Adrenal gland (tissue), 12 donors: ENCODE data around the gene NUDT2. TPM values are rescaled to one million over a fixed set of nuclear protein-coding genes. Genes with fewer than 3 reads are reported as not detected.
A peak's percentile ranks its signal among the peaks of the same experiment; 100 is the strongest.

Experiments used
- DNase-seq, 7 donors: peaks; one replicate each; pipeline ENCODE4 v3.0.0-alpha.2; 2019 to 2020
- H3K27ac ChIP-seq, 5 donors: fragments of 200-600 bp; sonication (generic) in 4 of 5; 1 replicate in 3 of 5; 2 replicates in 2 of 5; pipeline versions ENCODE4 v1.5.1 to v1.8.0; 2016 to 2020; ENCODE audit warnings: mild to moderate bottlenecking in 1 of 5
- H3K27me3 ChIP-seq: fragments of 200-600 bp; 2 replicates; pipeline ENCODE4 v1.8.0; 2021
- H3K36me3 ChIP-seq, 2 donors: fragments of 200-600 bp; replicated peaks in 1 of 2; 1 replicate in 1 of 2; 2 replicates in 1 of 2; pipeline versions ENCODE4 v1.5.1 to v1.8.0; 2018 to 2022
- H3K4me1 ChIP-seq, 2 donors: fragments of 200-600 bp; replicated peaks in 1 of 2; 1 replicate in 1 of 2; 2 replicates in 1 of 2; pipeline versions ENCODE4 v1.5.1 to v1.8.0; 2018 to 2021
- H3K4me3 ChIP-seq, 4 donors: fragments of 200-600 bp; sonication (generic) in 3 of 4; one replicate each; pipeline ENCODE4 v1.5.1; 2016 to 2018
- H3K9me3 ChIP-seq, 3 donors: fragments of 200-600 bp; sonication (generic) in 1 of 3; replicated peaks in 1 of 3; 1 replicate in 2 of 3; 2 replicates in 1 of 3; pipeline versions ENCODE4 v1.5.1 to v1.8.0; 2016 to 2021
- CTCF ChIP-seq, 6 experiments: fragments of 450-650 bp in 4 of 6; fragments of 200-600 bp in 2 of 6; sonication (generic) in 1 of 6; IDR thresholded peaks; 1 replicate in 5 of 6; 2 replicates in 1 of 6; pipeline versions ENCODE4 v1.5.1 to v1.8.0; 2016 to 2021; ENCODE audit warnings: antibody characterized with exemption in 6 of 6, mild to moderate bottlenecking in 2 of 6, moderate library complexity in 1 of 6
- POLR2A ChIP-seq, 2 donors: fragments of 450-650 bp; IDR thresholded peaks; one replicate each; pipeline ENCODE4 v1.6.1; 2017; ENCODE audit warnings: antibody characterized with exemption in 2 of 2, mild to moderate bottlenecking in 2 of 2, moderate library complexity in 1 of 2
- WGBS, 4 donors: extraction: QIAGEN DNeasy Blood & Tissue Kit in 2 of 4; methylation state at CpG; one replicate each; pipeline versions ENCODE4 v1.1.5 to v1.1.7; 2013 to 2017; 5-methylcytosine and 5-hydroxymethylcytosine counted together
- intact Hi-C, 2 donors: fragments of 100-400 bp; cut with DNase I; formaldehyde crosslinking; loops; one replicate each; pipeline versions ENCODE4 v1.14.1 to v1.15.0; 2022 to 2023
- polyA plus RNA-seq, 3 donors: library from polyadenylated mRNA; stranded (reverse); fragments of 200-250 nt in 2 of 3; fragments of 350-450 nt in 1 of 3; fragmentation: Illumina TruSeq in 1 of 3; extraction: RNeasy Lipid Tissue Mini Kit (QIAGEN cat#74804) in 1 of 3; gene quantifications; one replicate each; pipeline ENCODE4 v1.2.3, GENCODE V29; 2013 to 2014
- total RNA-seq, 9 donors: library from RNA; depleted of rRNA in 4 of 9; stranded (reverse); fragments of >200 nt in 4 of 9; fragments of 120-200 nt in 1 of 9; fragmentation: NEBNext Ultra II Directional in 1 of 9; extraction: Animal tissue kit (Norgen Biotek cat#: 25700) in 1 of 9; gene quantifications; one replicate each; pipeline versions ENCODE4 v1.1.0 to v1.2.4, GENCODE V29; 2013 to 2023
- donor health status: healthy with polysubstance abuse.
- donor health status: Bipolar disorder and iron deficiency.
- donor health status: DM: yes; HTN: yes; CAD: no.
- donor health status: DM: no; HTN: no; CAD: no.
- donor health status: DM: no; HTN: no; CAD: no.
- donor health status: DM: yes; HTN: yes; CAD: no.

NUDT2 gene
- total and polyA plus RNA-seq, 12 donors = 11.3 to 55.0 (median 33.4) TPM

DNA sequence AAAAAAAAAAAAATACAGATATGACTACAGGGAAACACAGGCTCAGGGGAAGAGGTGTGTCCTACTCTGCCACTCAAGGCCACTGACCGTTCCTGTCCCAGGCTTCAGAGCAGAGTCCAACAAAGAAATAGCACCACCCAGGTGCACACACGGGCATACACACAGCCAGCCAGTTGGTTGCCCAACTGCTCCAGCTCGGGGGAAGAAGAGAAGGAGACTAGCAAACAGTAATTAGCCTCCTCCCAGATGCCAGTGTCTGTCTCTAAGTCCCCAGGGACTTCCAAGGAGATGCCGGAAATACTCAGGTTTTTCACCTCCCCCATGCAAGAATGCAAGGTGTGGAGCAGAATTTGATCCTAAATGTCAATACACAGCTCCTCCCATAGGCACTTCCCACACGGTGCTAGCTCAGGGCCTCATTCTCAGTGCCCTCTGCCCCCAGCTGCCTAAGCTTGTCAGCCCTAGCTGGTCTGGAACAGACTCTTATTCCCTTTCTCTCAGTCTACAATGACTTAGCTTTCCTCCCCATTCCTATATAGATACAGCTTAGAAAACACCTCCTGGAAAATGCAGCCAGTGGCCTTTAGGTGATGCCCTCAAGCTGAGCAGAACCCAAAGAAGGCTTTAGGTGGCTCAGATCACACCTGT lies 45.7 kb downstream of the NUDT2 start:
- Histone ChIP-seq H3K4me3 (no peak overlapping the region), H3K27ac (peak overlapping the region in 1 of 5 donors; percentile 11), H3K27me3 (no peaks in the 10 kb centered on the region), H3K4me1 (peaks cover 5 to 19% of the 10 kb centered on the region in 2 donors), H3K9me3 (no peaks in the 10 kb centered on the region), H3K36me3 (peaks cover 0 to 18% of the 10 kb centered on the region in 2 donors)
- TF ChIP-seq POLR2A (IDR thresholded peaks at IDR 0.05) (peak in 1 of 2 donors; percentile 33), CTCF (IDR thresholded peaks at IDR 0.05) (no peak)
- peak in 4 of 7 donors; percentile 46 to 73 (median 66) for DNase-seq
- 21 to 46% (median 42%) methylated on average over 4 to 5 of the region's 5 CpGs for WGBS, 4 donors
- intact Hi-C loops = loop anchor here in 1 of 2 donors (5.0 kb wide), 1 partner anchor 38 kb away; no protein-coding TSS in a partner anchor

GRCh38 chr9:34375901-34376595 lies 46.7 kb downstream of the NUDT2 start:
- intact Hi-C loops = loop anchor here in 1 of 2 donors (5.0 kb wide), 1 partner anchor 39 kb away; no protein-coding TSS in a partner anchor
- Histone ChIP-seq H3K27ac (peak overlapping the region in 3 of 5 donors; percentile 42 to 80 (median 67)), H3K4me1 (peaks cover 10 to 29% of the 10 kb centered on the region in 2 donors), H3K36me3 (peaks cover 0 to 11% of the 10 kb centered on the region in 2 donors), H3K4me3 (peak overlapping the region in 2 of 4 donors; percentile 46 to 59), H3K9me3 (no peaks in the 10 kb centered on the region), H3K27me3 (no peaks in the 10 kb centered on the region)
- peak; percentile 59 to 76 (median 63) for DNase-seq
- TF ChIP-seq CTCF (IDR thresholded peaks at IDR 0.05) = peak in 4 of 6 experiments; percentile 9 to 26 (median 13)
- TF ChIP-seq POLR2A (IDR thresholded peaks at IDR 0.05) = no peak
- WGBS, 4 donors = 12 to 100% (median 19%) methylated on average over 1 to 22 of the region's 22 CpGs

DNA sequence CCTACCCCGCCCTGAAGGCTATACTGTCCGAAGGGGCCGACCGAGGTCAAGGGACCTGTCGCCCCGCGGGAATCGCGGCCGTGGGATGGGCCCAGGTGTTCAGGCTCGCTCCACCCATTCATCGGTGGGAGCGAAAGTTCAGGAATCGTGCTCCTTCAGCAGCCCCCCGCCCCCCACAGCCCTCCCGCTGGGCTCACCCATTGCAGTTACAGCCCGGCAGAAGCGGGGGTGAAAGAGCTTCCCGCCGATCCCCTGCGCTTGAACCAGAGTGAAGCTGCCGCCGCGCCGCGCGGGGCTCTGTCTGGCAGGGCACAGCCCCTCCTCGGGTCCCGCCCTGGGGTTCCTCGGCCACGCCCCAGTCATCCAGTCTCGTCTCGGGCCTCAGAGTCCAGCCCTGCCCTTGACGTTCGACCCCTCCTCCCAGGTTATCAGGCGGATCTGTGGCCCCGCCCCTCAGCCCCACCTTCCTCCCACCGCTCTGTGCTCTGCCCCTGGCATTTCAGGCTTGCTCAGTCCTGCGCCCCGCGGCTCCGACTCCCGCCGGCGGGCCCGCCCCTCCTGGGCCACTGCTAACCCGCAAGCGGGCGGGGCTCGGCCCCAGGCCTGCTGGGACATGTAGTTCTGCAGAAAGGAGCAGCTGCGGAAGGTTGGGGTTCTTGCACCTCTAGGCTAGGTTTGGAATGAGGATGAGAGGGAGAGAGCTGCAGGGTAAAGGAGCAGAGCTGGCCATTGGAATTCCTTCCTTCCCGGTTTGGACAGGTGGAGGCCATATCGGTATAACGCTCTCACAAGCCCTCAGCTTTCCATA lies 47.4 kb downstream of the NUDT2 start, which contains the start of gene MYORG:
Gene MYORG, minus strand, starts transcription at position 303 of the 808 bp plus-strand sequence. CDS start 3,955 bp downstream, outside the sequence.
- peak; percentile 96 to 99 (median 98) for DNase-seq
- 0 to 5% (median 1%) methylated on average over 6 to 54 of the region's 54 CpGs for WGBS, 4 donors
- TF ChIP-seq POLR2A (IDR thresholded peaks at IDR 0.05) = peak; percentile 36 to 87
- TF ChIP-seq CTCF (IDR thresholded peaks at IDR 0.05) = no peak
- Histone ChIP-seq H3K4me1 (peaks cover 10 to 33% of the 10 kb centered on the region in 2 donors), H3K27me3 (no peaks in the 10 kb centered on the region), H3K36me3 (peaks cover 0 to 4% of the 10 kb centered on the region in 2 donors), H3K27ac (peak within 1 kb of the TSS; percentile 18 to 80 (median 46)), H3K9me3 (no peaks in the 10 kb centered on the region), H3K4me3 (peak within 1 kb of the TSS in 3 of 4 donors; percentile 20 to 59 (median 46))
- intact Hi-C loops = loop anchor here in 1 of 2 donors (5.0 kb wide), 1 partner anchor 39 kb away; no protein-coding TSS in a partner anchor
